Left ventricle myocardium inferior (tissue), 1 donor: ENCODE results near the gene MARK1. TPM values are rescaled to one million over a fixed set of nuclear protein-coding genes. Genes with fewer than 3 reads are reported as not detected.

Experiments
- DNase-seq: peaks from one replicate; pipeline ENCODE4 v3.0.0-alpha.2; 2020
- H3K27ac ChIP-seq: fragments of 200-600 bp; replicated peaks from 2 replicates; pipeline ENCODE4 v1.8.0; 2021
- H3K27me3 ChIP-seq: fragments of 200-600 bp; 2 replicates; pipeline ENCODE4 v1.8.0; 2021; ENCODE audit warnings: low read depth
- H3K36me3 ChIP-seq: fragments of 200-600 bp; 2 replicates; pipeline ENCODE4 v1.8.0; 2021
- H3K4me1 ChIP-seq: fragments of 200-600 bp; 2 replicates; pipeline ENCODE4 v1.8.0; 2021
- H3K4me3 ChIP-seq: fragments of 200-600 bp; 2 replicates; pipeline ENCODE4 v1.8.0; 2021; ENCODE audit warnings: mild to moderate bottlenecking, moderate library complexity
- H3K9me3 ChIP-seq: fragments of 200-600 bp; replicated peaks from 2 replicates; pipeline ENCODE4 v1.8.0; 2021
- CTCF ChIP-seq: fragments of 200-600 bp; IDR thresholded peaks from 2 replicates; pipeline ENCODE4 v1.8.0; 2021; ENCODE audit warnings: antibody characterized with exemption, mild to moderate bottlenecking, borderline replicate concordance
- intact Hi-C: fragments of 100-400 bp; cut with micrococcal nuclease; formaldehyde crosslinking; loops from one replicate; pipeline ENCODE4 v1.11.0; 2022
- total RNA-seq: library from RNA; stranded (reverse); fragmentation: NEBNext Ultra II Directional; extraction: Animal tissue kit (Norgen Biotek cat#: 25700); gene quantifications from one replicate; pipeline ENCODE4 v1.2.1, GENCODE V29; 2021
- donor health status: DM: no; HTN: yes; CAD: no; lungs with severe emphysema.

MARK1 gene
- total RNA-seq, 1 donor from 2014 or later, result 14.9 TPM

GRCh38 chr1:220551718-220552117 lies 23.8 kb downstream of the MARK1 start:
- Histone ChIP-seq H3K4me3 (no peak overlapping the region), H3K4me1 (peaks cover 39% of the 10 kb centered on the region), H3K9me3 (no peaks in the 10 kb centered on the region), H3K27me3 (no peaks in the 10 kb centered on the region), H3K36me3 (no peaks in the 10 kb centered on the region), H3K27ac (no peak overlapping the region)
- intact Hi-C loops, result no loop called here
- TF ChIP-seq CTCF, result no peak
- no peak for DNase-seq

GRCh38 chr1:220552672-220553260 lies 24.8 kb downstream of the MARK1 start:
- TF ChIP-seq CTCF, result no peak
- intact Hi-C loops, result no loop called here

GRCh38 chr1:220556641-220557040 lies 28.7 kb downstream of the MARK1 start:
- no peak for TF ChIP-seq CTCF
- Histone ChIP-seq H3K27me3 (no peaks in the 10 kb centered on the region), H3K9me3 (no peaks in the 10 kb centered on the region), H3K4me1 (peaks cover 29% of the 10 kb centered on the region), H3K4me3 (no peak overlapping the region), H3K27ac (no peak overlapping the region), H3K36me3 (no peaks in the 10 kb centered on the region)
- intact Hi-C loops, result no loop called here
- DNase-seq, result no peak

More at GRCh38 chr1:220552672-220553260, 24.8 kb downstream of the MARK1 start:
- H3K4me3 ChIP-seq, result no peak overlapping the region
- H3K36me3 ChIP-seq, result no peaks in the 10 kb centered on the region
- H3K27me3 ChIP-seq, result no peaks in the 10 kb centered on the region
- no peaks in the 10 kb centered on the region for H3K9me3 ChIP-seq
- peaks cover 39% of the 10 kb centered on the region for H3K4me1 ChIP-seq
- no peak for DNase-seq
- H3K27ac ChIP-seq, result no peak overlapping the region

- intact Hi-C loops, result no loop called here
- Histone ChIP-seq H3K4me3 (no peak overlapping the region), H3K9me3 (no peaks in the 10 kb centered on the region), H3K27ac (no peak overlapping the region), H3K36me3 (no peaks in the 10 kb centered on the region), H3K27me3 (no peaks in the 10 kb centered on the region), H3K4me1 (peaks cover 35% of the 10 kb centered on the region)
- no peak for TF ChIP-seq CTCF
- no peak for DNase-seq
Observed at GRCh38 chr1:220563564-220563963, 35.6 kb downstream of the MARK1 start.

- H3K4me1 ChIP-seq, result peaks cover 35% of the 10 kb centered on the region
- no peak overlapping the region for H3K27ac ChIP-seq
- no peak overlapping the region for H3K4me3 ChIP-seq
- no peaks in the 10 kb centered on the region for H3K36me3 ChIP-seq
- DNase-seq, result no peak
- no peak for TF ChIP-seq CTCF
- no peaks in the 10 kb centered on the region for H3K9me3 ChIP-seq
- intact Hi-C loops, result no loop called here
- H3K27me3 ChIP-seq, result no peaks in the 10 kb centered on the region
Observed at GRCh38 chr1:220564216-220564615, 36.3 kb downstream of the MARK1 start.
